ENCODE results near the gene RIN2.

DNA sequence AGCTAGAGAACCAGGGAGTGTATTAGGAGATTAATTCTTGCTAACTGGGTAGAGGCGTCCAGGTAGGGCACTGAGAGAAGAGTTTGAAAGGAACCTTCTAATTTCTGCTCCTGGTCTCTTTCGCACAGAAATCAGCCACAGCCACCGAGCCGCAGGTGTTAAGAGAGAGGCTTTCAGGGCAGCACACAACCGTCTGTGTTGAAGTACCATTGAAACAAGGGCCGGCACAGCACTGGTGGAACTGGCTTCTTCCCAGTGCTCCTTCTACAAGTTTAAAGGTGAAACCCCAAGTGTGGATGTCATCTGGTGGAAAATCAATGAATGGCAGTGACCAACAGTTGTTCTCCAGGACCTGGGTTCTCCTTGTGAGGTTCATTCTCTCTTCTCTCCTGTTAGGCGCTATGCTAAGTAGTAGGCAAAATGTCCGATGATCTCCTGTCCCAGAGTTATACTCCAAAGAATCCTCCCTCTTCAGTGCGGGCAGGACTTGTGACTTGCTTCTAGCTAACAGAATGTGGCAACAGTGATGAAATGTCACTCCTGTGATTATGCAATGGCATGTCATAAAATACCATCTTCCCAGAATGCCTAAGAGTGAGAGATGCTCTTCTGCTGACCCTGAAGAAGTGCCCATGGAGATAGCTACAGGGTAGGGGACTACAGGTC lies 15.0 kb upstream of the RIN2 start:
- TF ChIP-seq, protein P1, sequence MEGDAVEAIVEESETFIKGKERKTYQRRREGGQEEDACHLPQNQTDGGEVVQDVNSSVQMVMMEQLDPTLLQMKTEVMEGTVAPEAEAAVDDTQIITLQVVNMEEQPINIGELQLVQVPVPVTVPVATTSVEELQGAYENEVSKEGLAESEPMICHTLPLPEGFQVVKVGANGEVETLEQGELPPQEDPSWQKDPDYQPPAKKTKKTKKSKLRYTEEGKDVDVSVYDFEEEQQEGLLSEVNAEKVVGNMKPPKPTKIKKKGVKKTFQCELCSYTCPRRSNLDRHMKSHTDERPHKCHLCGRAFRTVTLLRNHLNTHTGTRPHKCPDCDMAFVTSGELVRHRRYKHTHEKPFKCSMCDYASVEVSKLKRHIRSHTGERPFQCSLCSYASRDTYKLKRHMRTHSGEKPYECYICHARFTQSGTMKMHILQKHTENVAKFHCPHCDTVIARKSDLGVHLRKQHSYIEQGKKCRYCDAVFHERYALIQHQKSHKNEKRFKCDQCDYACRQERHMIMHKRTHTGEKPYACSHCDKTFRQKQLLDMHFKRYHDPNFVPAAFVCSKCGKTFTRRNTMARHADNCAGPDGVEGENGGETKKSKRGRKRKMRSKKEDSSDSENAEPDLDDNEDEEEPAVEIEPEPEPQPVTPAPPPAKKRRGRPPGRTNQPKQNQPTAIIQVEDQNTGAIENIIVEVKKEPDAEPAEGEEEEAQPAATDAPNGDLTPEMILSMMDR (conservative IDR thresholded peaks at IDR 0.05; ENCODE audit: low read depth, low read length), result no peak
- no peak for TF ChIP-seq BHLHE40 (IDR thresholded peaks at IDR 0.05; ENCODE audit: low read depth, low read length)
- TF ChIP-seq POLR2A (IDR thresholded peaks at IDR 0.05; ENCODE audit: low read depth, low read length), result no peak
- TF ChIP-seq, protein P2, sequence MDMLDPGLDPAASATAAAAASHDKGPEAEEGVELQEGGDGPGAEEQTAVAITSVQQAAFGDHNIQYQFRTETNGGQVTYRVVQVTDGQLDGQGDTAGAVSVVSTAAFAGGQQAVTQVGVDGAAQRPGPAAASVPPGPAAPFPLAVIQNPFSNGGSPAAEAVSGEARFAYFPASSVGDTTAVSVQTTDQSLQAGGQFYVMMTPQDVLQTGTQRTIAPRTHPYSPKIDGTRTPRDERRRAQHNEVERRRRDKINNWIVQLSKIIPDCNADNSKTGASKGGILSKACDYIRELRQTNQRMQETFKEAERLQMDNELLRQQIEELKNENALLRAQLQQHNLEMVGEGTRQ (IDR thresholded peaks at IDR 0.05; ENCODE audit: low read depth, low read length), result no peak
- no peak for TF ChIP-seq CHD1 (IDR thresholded peaks at IDR 0.05; ENCODE audit: low read depth, low read length)
- TF ChIP-seq MXI1 (IDR thresholded peaks at IDR 0.05; ENCODE audit: borderline replicate concordance, low read depth, low read length), result no peak

All from IMR-90 (cell line).